ENCODE measurements around the gene RALY.

DNA sequence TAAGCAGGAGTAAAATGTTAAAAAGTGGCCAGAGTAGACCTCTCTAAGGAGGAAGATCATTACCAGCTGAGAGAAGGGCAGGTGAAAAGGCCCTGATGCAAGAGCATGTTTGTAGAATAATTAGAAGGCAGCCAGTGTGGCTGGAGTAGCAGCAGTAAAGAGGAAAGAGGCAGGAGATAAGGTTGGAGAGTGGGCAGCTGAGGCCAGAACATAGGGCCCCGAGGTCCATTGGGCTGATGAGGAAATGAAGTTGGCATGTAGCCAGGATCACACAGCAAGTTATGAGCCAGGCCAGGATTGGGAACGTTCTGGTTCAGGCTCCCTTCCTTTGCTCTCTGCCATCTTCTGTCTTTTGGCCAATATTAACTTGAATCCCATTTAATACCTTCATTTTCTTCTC is 51.6 kb downstream of the RALY start:
- no peak for TF ChIP-seq EZH2 (IDR thresholded peaks at IDR 0.05; ENCODE audit: borderline replicate concordance, insufficient read depth, low read length, poor library complexity, severe bottlenecking)
- no peak for TF ChIP-seq CTCF (IDR thresholded peaks at IDR 0.05; ENCODE audit: poor library complexity, severe bottlenecking)
